ENCODE data around the gene LRRC4C. TPM values are rescaled to one million over a fixed set of nuclear protein-coding genes. Genes with fewer than 3 reads are reported as not detected.

Gene LRRC4C
- polyA plus RNA-seq, 1 donor from 2014 or later = 24.3 TPM

DNA sequence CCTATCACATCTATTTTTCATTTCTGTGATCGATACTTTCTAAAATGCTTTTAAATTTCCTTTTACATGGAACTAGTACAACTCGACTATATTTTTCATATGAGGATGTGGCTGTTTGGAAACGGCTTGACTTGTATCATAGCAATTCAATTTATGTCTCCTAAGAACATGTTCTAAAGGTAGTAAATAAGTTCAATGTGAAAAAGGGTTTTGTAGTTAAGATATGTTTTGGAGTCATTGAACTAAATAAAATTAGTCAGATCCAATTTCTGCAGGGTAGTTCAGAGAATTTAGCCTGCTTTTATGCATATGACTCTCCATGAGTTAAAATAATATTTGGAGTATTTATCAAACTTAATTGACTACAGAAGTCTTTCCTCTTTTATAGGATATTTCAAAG, 1121.4 kb downstream of the LRRC4C start:
- no peaks in the 10 kb centered on the region for H4K20me1 ChIP-seq (ENCODE audit: insufficient read depth)
- no peaks in the 10 kb centered on the region for H3K9me3 ChIP-seq (ENCODE audit: low read length)
- H3K36me3 ChIP-seq (ENCODE audit: insufficient read depth, low read length) = no peaks in the 10 kb centered on the region
- H3K79me2 ChIP-seq (replicated peaks; ENCODE audit: insufficient read depth, low read length) = no peaks in the 10 kb centered on the region
- H3K4me3 ChIP-seq (ENCODE audit: low read length) = no peak overlapping the region
- H3F3A ChIP-seq (ENCODE audit: insufficient read depth, low read length, poor library complexity, severe bottlenecking) = no peaks in the 10 kb centered on the region
- no peak overlapping the region for H2AFZ ChIP-seq (ENCODE audit: low read depth, low read length)
- no peak overlapping the region for H3K9ac ChIP-seq (ENCODE audit: low read length)
- no peaks in the 10 kb centered on the region for H3K9me2 ChIP-seq (ENCODE audit: insufficient read depth, low read length)
- H3K4me2 ChIP-seq (ENCODE audit: low read length) = no peak overlapping the region
- H3K27ac ChIP-seq (ENCODE audit: low read length) = no peak overlapping the region
- no peaks in the 10 kb centered on the region for H3K27me3 ChIP-seq (ENCODE audit: insufficient read depth, low read depth, low read length)
- no peak for TF ChIP-seq SMC3 (conservative IDR thresholded peaks at IDR 0.05; ENCODE audit: poor library complexity)
- no peak for TF ChIP-seq EZH2 (IDR thresholded peaks at IDR 0.05; ENCODE audit: borderline replicate concordance, insufficient read depth, low read length, poor library complexity, severe bottlenecking)
- TF ChIP-seq TAF1 (IDR thresholded peaks at IDR 0.05; ENCODE audit: low read depth) = no peak
- no peak for TF ChIP-seq MXI1 (conservative IDR thresholded peaks at IDR 0.05; ENCODE audit: poor library complexity, severe bottlenecking)
- TF ChIP-seq, protein P1, sequence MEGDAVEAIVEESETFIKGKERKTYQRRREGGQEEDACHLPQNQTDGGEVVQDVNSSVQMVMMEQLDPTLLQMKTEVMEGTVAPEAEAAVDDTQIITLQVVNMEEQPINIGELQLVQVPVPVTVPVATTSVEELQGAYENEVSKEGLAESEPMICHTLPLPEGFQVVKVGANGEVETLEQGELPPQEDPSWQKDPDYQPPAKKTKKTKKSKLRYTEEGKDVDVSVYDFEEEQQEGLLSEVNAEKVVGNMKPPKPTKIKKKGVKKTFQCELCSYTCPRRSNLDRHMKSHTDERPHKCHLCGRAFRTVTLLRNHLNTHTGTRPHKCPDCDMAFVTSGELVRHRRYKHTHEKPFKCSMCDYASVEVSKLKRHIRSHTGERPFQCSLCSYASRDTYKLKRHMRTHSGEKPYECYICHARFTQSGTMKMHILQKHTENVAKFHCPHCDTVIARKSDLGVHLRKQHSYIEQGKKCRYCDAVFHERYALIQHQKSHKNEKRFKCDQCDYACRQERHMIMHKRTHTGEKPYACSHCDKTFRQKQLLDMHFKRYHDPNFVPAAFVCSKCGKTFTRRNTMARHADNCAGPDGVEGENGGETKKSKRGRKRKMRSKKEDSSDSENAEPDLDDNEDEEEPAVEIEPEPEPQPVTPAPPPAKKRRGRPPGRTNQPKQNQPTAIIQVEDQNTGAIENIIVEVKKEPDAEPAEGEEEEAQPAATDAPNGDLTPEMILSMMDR (IDR thresholded peaks at IDR 0.05; ENCODE audit: poor library complexity, severe bottlenecking) = no peak
- TF ChIP-seq EP300 (conservative IDR thresholded peaks at IDR 0.05; ENCODE audit: poor library complexity, severe bottlenecking) = no peak
- no peak for TF ChIP-seq RAD21 (conservative IDR thresholded peaks at IDR 0.05)
- TF ChIP-seq, protein P2, sequence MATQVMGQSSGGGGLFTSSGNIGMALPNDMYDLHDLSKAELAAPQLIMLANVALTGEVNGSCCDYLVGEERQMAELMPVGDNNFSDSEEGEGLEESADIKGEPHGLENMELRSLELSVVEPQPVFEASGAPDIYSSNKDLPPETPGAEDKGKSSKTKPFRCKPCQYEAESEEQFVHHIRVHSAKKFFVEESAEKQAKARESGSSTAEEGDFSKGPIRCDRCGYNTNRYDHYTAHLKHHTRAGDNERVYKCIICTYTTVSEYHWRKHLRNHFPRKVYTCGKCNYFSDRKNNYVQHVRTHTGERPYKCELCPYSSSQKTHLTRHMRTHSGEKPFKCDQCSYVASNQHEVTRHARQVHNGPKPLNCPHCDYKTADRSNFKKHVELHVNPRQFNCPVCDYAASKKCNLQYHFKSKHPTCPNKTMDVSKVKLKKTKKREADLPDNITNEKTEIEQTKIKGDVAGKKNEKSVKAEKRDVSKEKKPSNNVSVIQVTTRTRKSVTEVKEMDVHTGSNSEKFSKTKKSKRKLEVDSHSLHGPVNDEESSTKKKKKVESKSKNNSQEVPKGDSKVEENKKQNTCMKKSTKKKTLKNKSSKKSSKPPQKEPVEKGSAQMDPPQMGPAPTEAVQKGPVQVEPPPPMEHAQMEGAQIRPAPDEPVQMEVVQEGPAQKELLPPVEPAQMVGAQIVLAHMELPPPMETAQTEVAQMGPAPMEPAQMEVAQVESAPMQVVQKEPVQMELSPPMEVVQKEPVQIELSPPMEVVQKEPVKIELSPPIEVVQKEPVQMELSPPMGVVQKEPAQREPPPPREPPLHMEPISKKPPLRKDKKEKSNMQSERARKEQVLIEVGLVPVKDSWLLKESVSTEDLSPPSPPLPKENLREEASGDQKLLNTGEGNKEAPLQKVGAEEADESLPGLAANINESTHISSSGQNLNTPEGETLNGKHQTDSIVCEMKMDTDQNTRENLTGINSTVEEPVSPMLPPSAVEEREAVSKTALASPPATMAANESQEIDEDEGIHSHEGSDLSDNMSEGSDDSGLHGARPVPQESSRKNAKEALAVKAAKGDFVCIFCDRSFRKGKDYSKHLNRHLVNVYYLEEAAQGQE (IDR thresholded peaks at IDR 0.05; ENCODE audit: borderline replicate concordance) = no peak
- no peak for TF ChIP-seq POLR2AphosphoS5 (IDR thresholded peaks at IDR 0.05)

GRCh38 chr11:40337118-40337517, 1122.3 kb downstream of the LRRC4C start:
- Histone ChIP-seq H3K4me3 (ENCODE audit: low read length) (no peak overlapping the region), H3K27ac (ENCODE audit: low read length) (no peak overlapping the region), H3K27me3 (ENCODE audit: insufficient read depth, low read depth, low read length) (no peaks in the 10 kb centered on the region), H3K9me2 (ENCODE audit: insufficient read depth, low read length) (no peaks in the 10 kb centered on the region), H4K20me1 (ENCODE audit: insufficient read depth) (no peaks in the 10 kb centered on the region), H3K4me2 (ENCODE audit: low read length) (no peak overlapping the region), H3K9ac (ENCODE audit: low read length) (no peak overlapping the region), H2AFZ (ENCODE audit: low read depth, low read length) (no peak overlapping the region), H3K36me3 (ENCODE audit: insufficient read depth, low read length) (no peaks in the 10 kb centered on the region), H3K79me2 (replicated peaks; ENCODE audit: insufficient read depth, low read length) (no peaks in the 10 kb centered on the region), H3F3A (ENCODE audit: insufficient read depth, low read length, poor library complexity, severe bottlenecking) (no peaks in the 10 kb centered on the region), H3K9me3 (ENCODE audit: low read length) (no peaks in the 10 kb centered on the region)
- no peak for TF ChIP-seq EP300 (conservative IDR thresholded peaks at IDR 0.05; ENCODE audit: poor library complexity, severe bottlenecking)
- TF ChIP-seq EZH2 (IDR thresholded peaks at IDR 0.05; ENCODE audit: borderline replicate concordance, insufficient read depth, low read length, poor library complexity, severe bottlenecking) = no peak
- no peak for TF ChIP-seq RAD21 (conservative IDR thresholded peaks at IDR 0.05)
- TF ChIP-seq SMC3 (conservative IDR thresholded peaks at IDR 0.05; ENCODE audit: poor library complexity) = no peak
- no peak for TF ChIP-seq MXI1 (conservative IDR thresholded peaks at IDR 0.05; ENCODE audit: poor library complexity, severe bottlenecking)
- TF ChIP-seq, protein P2 (IDR thresholded peaks at IDR 0.05; ENCODE audit: borderline replicate concordance) = no peak
- TF ChIP-seq, protein P1 (IDR thresholded peaks at IDR 0.05; ENCODE audit: poor library complexity, severe bottlenecking) = no peak
- no peak for TF ChIP-seq TAF1 (IDR thresholded peaks at IDR 0.05; ENCODE audit: low read depth)
- TF ChIP-seq POLR2AphosphoS5 (IDR thresholded peaks at IDR 0.05) = no peak

Data from neural cell (in vitro differentiated cells).